Suprapubic skin (tissue), 4 donors: ENCODE results near the gene KDM5B.

Source experiments
- EP300 ChIP-seq: sonication (generic); formaldehyde crosslinking; IDR thresholded peaks from one replicate; pipeline ENCODE4 v1.6.1; 2017; ENCODE audit warnings: antibody characterized with exemption
- POLR2A ChIP-seq, 2 donors: fragments of 450-650 bp; IDR thresholded peaks; one replicate each; pipeline ENCODE4 v1.6.1; 2017; ENCODE audit warnings: antibody characterized with exemption in 2 of 2, mild to moderate bottlenecking in 2 of 2, moderate library complexity in 2 of 2
- POLR2AphosphoS5 ChIP-seq, 3 donors: sonication (generic); formaldehyde crosslinking; IDR thresholded peaks; one replicate each; pipeline ENCODE4 v1.6.1; 2017; ENCODE audit warnings: antibody characterized with exemption in 3 of 3
- TF ChIP-seq, protein P1 (sequence below), 2 donors: fragments of 200-600 bp in 1 of 2; fragments of 450-650 bp in 1 of 2; sonication (generic) in 1 of 2; IDR thresholded peaks; one replicate each; pipeline ENCODE4 v1.5.1; 2016 to 2019; ENCODE audit warnings: antibody characterized with exemption in 2 of 2, mild to moderate bottlenecking in 1 of 2, moderate library complexity in 1 of 2

DNA sequence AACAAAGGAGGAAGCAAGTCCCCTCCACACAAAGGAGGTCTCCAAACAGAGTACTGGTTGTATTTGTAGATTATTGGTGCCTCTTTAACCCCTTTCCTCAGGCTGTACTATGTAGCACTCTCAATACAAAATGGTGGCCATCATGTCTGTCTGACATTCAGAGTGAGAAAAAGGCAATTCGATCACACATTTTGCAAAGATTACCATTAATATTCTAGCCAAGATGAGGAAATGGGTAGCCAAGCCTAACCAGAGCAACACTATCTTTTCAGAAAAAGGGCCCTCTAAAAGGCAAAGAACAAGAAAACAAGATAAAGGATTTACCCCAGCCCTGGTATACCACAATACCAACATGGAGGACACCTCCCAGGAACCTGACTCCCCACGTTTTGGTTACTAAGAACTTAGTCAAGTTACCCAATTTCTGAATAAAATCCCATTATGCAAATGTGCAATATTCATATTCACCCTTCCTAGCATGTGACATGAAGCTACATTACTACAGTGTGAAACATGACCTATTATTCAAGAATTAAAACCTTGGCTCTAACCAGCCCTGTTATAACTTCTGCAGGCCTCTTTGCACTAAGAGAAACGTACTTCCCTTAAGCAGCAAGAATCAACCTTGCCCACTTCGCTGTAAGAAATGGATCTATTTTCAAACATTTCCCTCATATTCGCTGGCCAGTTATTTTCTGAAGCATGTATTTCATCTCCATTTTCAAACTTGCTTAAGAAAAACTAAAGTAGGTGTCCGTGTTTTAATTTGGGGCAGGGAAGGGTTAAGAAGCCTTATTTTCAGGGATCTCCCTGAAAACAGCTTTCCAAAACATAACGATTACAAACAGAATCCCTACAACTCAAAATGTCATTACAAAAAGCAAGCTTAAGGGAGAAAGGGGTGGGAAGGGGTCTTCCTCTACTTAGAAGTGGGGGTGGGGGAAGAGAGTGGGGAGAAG is 2.1 kb downstream of the KDM5B start:
- TF ChIP-seq, protein P1, sequence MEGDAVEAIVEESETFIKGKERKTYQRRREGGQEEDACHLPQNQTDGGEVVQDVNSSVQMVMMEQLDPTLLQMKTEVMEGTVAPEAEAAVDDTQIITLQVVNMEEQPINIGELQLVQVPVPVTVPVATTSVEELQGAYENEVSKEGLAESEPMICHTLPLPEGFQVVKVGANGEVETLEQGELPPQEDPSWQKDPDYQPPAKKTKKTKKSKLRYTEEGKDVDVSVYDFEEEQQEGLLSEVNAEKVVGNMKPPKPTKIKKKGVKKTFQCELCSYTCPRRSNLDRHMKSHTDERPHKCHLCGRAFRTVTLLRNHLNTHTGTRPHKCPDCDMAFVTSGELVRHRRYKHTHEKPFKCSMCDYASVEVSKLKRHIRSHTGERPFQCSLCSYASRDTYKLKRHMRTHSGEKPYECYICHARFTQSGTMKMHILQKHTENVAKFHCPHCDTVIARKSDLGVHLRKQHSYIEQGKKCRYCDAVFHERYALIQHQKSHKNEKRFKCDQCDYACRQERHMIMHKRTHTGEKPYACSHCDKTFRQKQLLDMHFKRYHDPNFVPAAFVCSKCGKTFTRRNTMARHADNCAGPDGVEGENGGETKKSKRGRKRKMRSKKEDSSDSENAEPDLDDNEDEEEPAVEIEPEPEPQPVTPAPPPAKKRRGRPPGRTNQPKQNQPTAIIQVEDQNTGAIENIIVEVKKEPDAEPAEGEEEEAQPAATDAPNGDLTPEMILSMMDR (IDR thresholded peaks at IDR 0.05) = no peak
- TF ChIP-seq EP300 (no peak), POLR2AphosphoS5 (IDR thresholded peaks at IDR 0.05) (no peak), POLR2A (IDR thresholded peaks at IDR 0.05) (no peak)
